A549 treated with DMSO at 1 μM for 4 hours (cell line): ENCODE data around the gene TNFRSF14. TPM values are rescaled to one million over a fixed set of nuclear protein-coding genes. Genes with fewer than 3 reads are reported as not detected.

Experiments
- total RNA-seq: library from RNA; stranded (reverse); fragments of 200-300 nt; extraction: Qiagen RNA extraction; gene quantifications from 5 replicates; pipeline ENCODE4 v1.2.3, GENCODE V29; 2022; ENCODE audit warnings: low read depth

Gene TNFRSF14
- 0.07 to 0.21 TPM (median 0.21 TPM) in 5 replicates for total RNA-seq

DNA sequence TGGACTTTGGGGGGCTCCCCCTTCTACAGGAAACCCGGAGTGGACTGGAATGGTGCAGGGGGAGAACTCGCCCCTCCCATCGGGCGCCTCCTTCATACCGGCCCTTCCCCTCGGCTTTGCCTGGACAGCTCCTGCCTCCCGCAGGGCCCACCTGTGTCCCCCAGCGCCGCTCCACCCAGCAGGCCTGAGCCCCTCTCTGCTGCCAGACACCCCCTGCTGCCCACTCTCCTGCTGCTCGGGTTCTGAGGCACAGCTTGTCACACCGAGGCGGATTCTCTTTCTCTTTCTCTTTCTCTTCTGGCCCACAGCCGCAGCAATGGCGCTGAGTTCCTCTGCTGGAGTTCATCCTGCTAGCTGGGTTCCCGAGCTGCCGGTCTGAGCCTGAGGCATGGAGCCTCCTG is at the start of gene TNFRSF14:
Gene TNFRSF14, plus strand, starts transcription at position 95 of the 401 bp plus-strand sequence. Its CDS starts 294 bp downstream, at position 389.

DNA sequence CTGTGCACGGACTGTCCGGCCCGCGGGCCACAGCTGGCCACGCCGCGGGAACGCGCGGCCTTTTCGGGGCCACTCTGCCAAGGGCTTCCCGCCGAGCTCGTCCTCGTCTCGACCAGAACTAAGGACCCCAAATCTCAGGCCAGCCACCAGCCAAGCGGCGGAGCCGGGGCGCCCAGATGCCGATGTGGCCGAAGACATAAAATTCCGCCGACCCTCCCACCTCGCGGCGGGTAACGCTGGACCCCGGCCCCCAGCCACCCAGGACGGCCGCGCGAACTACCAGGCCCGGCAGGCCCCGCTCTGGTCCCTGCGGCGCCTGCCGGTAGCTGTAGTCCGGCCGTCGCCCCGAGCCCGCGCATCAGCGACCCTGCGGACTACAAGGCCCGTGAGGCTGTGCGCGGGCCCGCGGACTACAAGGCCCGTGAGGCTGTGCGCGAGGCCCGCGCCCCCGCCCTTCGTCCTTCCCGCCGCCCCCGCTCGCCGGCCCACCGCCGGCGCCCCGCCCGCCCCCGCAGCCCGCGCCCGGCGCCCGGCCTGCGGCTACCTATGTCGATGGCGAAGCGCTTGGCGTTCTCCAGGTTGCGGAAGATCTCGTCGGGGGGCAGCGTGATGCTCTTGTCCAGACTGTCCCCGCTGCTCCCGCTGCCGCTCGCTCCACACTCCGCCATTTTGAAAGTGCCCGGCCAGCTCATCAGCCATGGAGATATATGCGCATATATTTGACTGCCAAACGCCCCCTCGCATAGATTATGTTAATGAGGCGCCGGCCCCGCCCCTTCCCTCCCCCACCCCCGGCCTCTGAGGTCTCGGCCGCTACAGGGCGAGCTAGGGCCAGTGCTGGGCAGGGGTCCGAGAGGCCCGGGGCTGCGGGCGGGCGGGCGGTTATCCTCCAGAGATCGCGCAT is 30.0 kb upstream of the TNFRSF14 start, which contains the start of gene PANK4:
Gene PANK4, minus strand, starts transcription at position 677 of the 904 bp plus-strand sequence. Its CDS starts 9 bp downstream, at position 668.

DNA sequence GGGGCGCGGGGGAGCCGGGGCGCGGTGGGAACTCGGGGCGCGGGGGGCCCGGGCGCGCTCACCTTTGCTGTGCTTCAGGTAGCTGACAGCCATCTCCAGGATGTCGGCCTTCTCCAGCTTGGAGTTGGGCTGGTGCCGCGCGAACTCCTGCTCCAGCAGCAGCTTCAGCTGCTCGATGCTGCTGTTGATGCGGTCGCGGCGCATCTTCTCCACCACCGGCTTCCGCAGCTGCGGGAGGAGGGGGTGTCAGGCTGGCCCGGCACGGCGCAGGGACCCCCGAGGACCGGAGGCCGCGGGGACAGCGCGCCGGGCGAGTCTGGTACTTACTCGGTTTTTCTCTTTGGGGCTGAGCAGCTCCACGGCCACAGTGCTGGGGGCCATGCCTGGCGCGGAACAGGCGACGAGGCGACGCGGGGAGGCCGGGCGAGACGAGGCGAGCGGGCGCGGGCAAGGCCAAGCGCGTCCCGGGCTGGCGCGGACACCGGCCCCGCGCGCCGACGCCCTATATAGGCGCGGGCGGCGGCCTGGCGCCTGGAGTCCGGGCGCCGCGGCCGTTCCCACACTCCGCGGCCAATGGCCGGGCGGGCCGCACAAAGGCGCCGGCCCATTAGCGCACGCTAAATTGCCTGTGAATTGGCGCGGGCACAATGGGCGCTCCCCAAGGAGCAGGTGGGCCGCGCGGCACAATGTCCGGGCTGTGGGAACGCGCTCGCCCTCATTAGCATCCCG is 26.2 kb upstream of the TNFRSF14 start, which contains the start of gene HES5:
Gene HES5, minus strand, starts transcription at position 480 of the 729 bp plus-strand sequence. Its CDS starts 99 bp downstream, at position 381.

DNA sequence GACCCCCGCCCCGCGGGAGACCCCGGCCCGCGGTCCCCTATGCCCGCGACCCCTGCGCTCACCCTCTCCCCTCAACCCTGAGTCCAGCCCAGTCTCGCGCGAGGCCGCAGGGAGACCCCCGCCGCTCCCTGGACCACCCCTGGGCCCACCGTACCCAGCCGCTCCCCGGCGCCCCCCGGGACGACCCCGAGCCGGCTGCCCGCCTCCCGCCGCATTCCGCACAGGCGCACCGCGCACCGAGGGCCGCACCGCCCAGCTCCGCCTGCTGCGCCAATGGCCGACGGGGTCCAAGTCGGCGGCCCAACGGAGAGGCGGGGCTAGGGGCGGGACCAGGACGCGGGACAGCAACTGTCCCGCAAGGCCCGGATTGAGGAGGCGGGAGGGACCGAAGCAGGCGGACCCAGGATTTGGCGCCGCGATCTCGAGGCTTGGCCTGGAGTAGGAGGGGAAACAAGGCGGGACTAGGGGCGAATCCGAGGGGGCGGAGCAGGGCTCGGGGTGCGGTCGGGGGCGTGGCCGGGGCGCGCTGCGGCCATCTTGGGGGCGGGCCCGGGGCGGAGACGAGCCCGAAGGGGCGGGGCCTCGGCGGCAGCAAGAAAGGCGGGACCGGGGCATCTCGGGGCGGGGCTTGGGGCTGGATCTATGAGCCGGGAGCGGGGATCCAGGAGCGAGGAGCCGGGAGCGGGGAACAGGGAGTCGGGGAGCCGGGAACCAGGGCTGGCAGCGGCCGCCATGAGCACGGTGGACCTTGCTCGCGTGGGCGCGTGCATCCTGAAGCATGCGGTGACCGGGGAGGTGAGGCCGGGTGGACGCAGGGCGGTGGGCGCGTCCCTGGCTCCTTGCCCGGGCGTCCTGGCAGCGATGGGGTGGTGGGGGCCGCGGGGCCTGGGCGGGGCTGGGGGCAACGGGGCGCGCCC is 30.2 kb downstream of the TNFRSF14 start, which contains the start of gene PRXL2B:
Gene PRXL2B, plus strand, starts transcription at position 624 of the 917 bp plus-strand sequence. Its CDS starts 109 bp downstream, at position 733.

Other genes starting within 250 kb of the TNFRSF14 start
- 5.8 to 7.9 TPM (median 6.4 TPM) in 5 replicates for gene MORN1, start 164.8 kb upstream of the TNFRSF14 start, total RNA-seq
- 86.2 to 129 TPM (median 125 TPM) in 5 replicates for gene RER1, start 164.5 kb upstream of the TNFRSF14 start, total RNA-seq
- 19.2 to 23.7 TPM (median 23.0 TPM) in 5 replicates for gene PEX10, start 143.8 kb upstream of the TNFRSF14 start, total RNA-seq
- gene PLCH2, start 80.1 kb upstream of the TNFRSF14 start, total RNA-seq: 0.12 to 0.36 TPM (median 0.32 TPM) in 5 replicates
- gene PANK4, start 29.8 kb upstream of the TNFRSF14 start, total RNA-seq: 8.4 to 12.8 TPM (median 9.9 TPM) in 5 replicates
- not detected in 5 replicates for gene HES5, start 26.1 kb upstream of the TNFRSF14 start, total RNA-seq
- gene PRXL2B, start 30.4 kb downstream of the TNFRSF14 start, total RNA-seq: 17.9 to 22.7 TPM (median 19.4 TPM) in 5 replicates
- gene MMEL1, start 76.6 kb downstream of the TNFRSF14 start, total RNA-seq: 0.24 to 0.37 TPM in 2 of 5 replicates, not detected in the others
- 0.03 to 0.06 TPM (median 0.05 TPM) in 5 replicates for gene TTC34, start 245.3 kb downstream of the TNFRSF14 start, total RNA-seq